Measurements from ENCODE around the gene ZBTB7A. TPM values are rescaled to one million over a fixed set of nuclear protein-coding genes. Genes with fewer than 3 reads are reported as not detected.

The ZBTB7A gene
- total RNA-seq, 1 experiment from 2014 or later = 7.2 TPM

DNA sequence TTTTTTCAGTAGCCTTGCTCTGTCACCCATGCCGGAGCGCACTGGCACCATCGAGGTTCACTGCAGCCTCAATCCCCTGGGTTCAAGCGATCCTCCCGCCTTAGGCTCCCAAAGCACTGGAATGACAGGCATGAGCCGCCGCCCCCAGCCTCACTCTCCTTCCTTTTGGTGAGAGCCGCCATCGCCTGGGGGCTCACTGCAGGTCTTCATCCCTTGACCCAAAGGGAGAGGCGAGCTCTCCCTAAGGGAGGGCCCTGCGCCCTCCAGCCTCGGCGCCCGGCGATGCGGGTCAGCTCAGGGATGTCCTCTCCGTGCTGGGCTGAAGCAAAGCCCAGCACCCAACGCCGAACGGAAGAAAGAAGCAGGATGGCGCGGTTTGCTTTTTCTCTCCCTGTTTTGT lies 23.2 kb upstream of the ZBTB7A start:
- DNase-seq = no peak
- Histone ChIP-seq H3K79me2 (ENCODE audit: low read length) (no peaks in the 10 kb centered on the region), H3K27ac (ENCODE audit: low read length) (no peak overlapping the region), H3K4me3 (ENCODE audit: low read length) (no peak overlapping the region), H4K20me1 (ENCODE audit: insufficient read depth, low read depth, low read length) (no peaks in the 10 kb centered on the region), H3K36me3 (ENCODE audit: insufficient read depth, low read length) (no peaks in the 10 kb centered on the region), H3K9me2 (replicated peaks; ENCODE audit: insufficient read depth, low read length) (no peaks in the 10 kb centered on the region), H3K4me2 (ENCODE audit: low read depth, low read length, poor library complexity, severe bottlenecking) (no peak overlapping the region), H3K27me3 (ENCODE audit: low read length) (no peaks in the 10 kb centered on the region), H3K9ac (ENCODE audit: low read length) (no peak overlapping the region), H3K4me1 (ENCODE audit: low read length) (no peaks in the 10 kb centered on the region), H3K9me3 (ENCODE audit: low read length) (no peaks in the 10 kb centered on the region), H2AFZ (ENCODE audit: low read length) (no peak overlapping the region)

DNA sequence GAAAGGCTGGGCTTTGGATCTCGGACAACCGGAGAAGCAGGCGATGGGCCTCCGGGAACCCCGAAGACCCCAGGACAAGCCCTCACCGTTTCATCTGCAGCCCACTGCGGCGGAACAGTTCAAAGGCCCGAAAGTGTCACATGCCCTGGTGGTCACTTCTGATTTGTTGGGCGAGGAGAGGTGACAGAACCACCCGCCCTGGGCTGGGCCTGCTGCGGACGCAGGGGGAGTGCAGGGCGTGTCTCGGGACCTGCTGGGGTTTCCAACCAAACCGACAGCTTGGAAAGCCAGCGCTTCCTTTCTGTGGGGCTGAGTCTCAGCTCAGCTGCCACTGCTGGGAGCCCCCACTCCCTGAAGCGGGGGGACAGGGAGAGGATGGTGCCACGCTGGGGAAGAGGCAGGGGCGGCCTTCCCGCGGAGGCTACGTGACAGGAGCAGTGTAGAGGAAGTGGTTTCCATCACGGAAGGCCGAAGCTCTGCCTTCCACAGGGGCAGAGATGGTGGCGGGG lies 22.8 kb upstream of the ZBTB7A start:
- no peaks in the 10 kb centered on the region for H4K20me1 ChIP-seq (ENCODE audit: insufficient read depth, low read depth, low read length)
- DNase-seq = no peak
- H3K9ac ChIP-seq (ENCODE audit: low read length) = no peak overlapping the region
- H2AFZ ChIP-seq (ENCODE audit: low read length) = no peak overlapping the region
- H3K4me3 ChIP-seq (ENCODE audit: low read length) = no peak overlapping the region
- no peak overlapping the region for H3K4me2 ChIP-seq (ENCODE audit: low read depth, low read length, poor library complexity, severe bottlenecking)
- H3K9me2 ChIP-seq (replicated peaks; ENCODE audit: insufficient read depth, low read length) = no peaks in the 10 kb centered on the region
- H3K36me3 ChIP-seq (ENCODE audit: insufficient read depth, low read length) = no peaks in the 10 kb centered on the region
- no peaks in the 10 kb centered on the region for H3K4me1 ChIP-seq (ENCODE audit: low read length)
- H3K9me3 ChIP-seq (ENCODE audit: low read length) = no peaks in the 10 kb centered on the region
- H3K27ac ChIP-seq (ENCODE audit: low read length) = no peak overlapping the region
- no peaks in the 10 kb centered on the region for H3K79me2 ChIP-seq (ENCODE audit: low read length)
- no peaks in the 10 kb centered on the region for H3K27me3 ChIP-seq (ENCODE audit: low read length)

DNA sequence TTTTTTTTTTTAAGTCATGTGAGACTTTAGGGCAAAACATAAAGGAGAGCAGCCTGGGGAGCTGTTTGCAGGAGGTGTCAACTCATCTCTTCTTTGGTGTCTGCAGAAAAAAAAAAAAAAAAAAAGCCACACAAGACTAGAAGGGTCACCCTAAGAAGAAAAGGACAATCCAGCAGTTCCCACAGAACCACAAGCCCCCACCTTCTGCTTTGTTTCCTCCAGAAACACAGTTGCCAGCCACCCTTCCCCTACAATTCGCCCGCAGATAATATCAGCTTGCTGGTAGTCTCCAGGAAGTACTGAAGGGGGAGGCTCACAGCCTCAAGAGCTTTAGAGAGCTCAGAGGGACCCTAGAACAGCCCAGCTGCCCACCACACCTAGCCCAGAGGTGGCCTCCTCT lies 22.3 kb upstream of the ZBTB7A start:
- DNase-seq = no peak
- no peaks in the 10 kb centered on the region for H3K36me3 ChIP-seq (ENCODE audit: insufficient read depth, low read length)
- no peak overlapping the region for H3K27ac ChIP-seq (ENCODE audit: low read length)
- no peaks in the 10 kb centered on the region for H3K9me2 ChIP-seq (replicated peaks; ENCODE audit: insufficient read depth, low read length)
- no peak overlapping the region for H2AFZ ChIP-seq (ENCODE audit: low read length)
- no peaks in the 10 kb centered on the region for H3K27me3 ChIP-seq (ENCODE audit: low read length)
- no peaks in the 10 kb centered on the region for H3K9me3 ChIP-seq (ENCODE audit: low read length)
- H3K9ac ChIP-seq (ENCODE audit: low read length) = no peak overlapping the region
- no peak overlapping the region for H3K4me2 ChIP-seq (ENCODE audit: low read depth, low read length, poor library complexity, severe bottlenecking)
- H3K4me3 ChIP-seq (ENCODE audit: low read length) = no peak overlapping the region
- no peaks in the 10 kb centered on the region for H3K79me2 ChIP-seq (ENCODE audit: low read length)
- no peaks in the 10 kb centered on the region for H3K4me1 ChIP-seq (ENCODE audit: low read length)
- no peaks in the 10 kb centered on the region for H4K20me1 ChIP-seq (ENCODE audit: insufficient read depth, low read depth, low read length)

DNA sequence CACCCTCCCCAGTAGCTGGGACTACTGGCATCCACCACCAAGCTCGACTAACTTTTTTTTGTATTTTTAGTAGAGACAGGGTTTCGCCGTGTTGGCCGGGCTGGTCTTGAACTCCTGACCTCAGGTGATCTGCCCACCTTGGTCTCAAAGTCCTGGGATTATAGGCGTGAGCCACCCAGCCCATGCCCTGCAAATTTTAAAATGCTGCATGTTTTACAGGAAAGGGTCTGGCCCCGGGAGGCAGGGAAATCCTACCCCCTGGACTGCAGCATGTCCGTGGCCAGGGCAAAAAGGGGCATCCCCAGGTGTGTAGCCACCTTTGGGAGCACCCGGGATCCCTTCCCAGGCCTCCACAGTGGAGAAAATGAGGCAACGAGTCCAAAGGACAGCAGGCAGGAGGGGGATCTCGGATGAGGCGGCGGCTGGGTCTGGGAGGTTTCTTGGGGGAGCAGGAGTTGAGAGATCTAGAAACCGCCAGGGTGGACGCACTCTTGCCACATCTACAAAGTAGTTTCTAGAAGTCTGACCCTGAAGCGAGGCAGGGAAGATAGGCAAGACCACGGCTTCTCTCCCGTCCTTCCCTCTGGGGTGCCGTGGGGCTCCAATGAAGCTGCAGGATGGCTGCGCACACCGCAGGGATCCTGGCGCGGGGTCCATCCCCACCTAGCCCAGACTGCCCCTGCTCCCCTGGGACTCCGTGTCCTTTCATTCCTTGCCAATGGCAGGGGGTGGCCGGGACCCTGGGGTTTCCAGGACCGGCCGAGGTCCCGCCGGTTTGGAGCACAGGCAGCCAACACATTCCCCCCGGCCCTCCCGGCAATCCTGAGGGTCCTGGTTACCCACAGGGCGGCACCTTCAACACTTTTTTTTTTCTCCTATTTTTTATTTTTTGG lies 21.3 kb upstream of the ZBTB7A start:
- Histone ChIP-seq H3K4me3 (ENCODE audit: low read length) (no peak overlapping the region), H2AFZ (ENCODE audit: low read length) (no peak overlapping the region), H4K20me1 (ENCODE audit: insufficient read depth, low read depth, low read length) (no peaks in the 10 kb centered on the region), H3K4me2 (ENCODE audit: low read depth, low read length, poor library complexity, severe bottlenecking) (no peak overlapping the region), H3K4me1 (ENCODE audit: low read length) (no peaks in the 10 kb centered on the region), H3K9ac (ENCODE audit: low read length) (no peak overlapping the region), H3K27me3 (ENCODE audit: low read length) (no peaks in the 10 kb centered on the region), H3K36me3 (ENCODE audit: insufficient read depth, low read length) (no peaks in the 10 kb centered on the region), H3K27ac (ENCODE audit: low read length) (no peak overlapping the region), H3K79me2 (ENCODE audit: low read length) (no peaks in the 10 kb centered on the region), H3K9me2 (replicated peaks; ENCODE audit: insufficient read depth, low read length) (no peaks in the 10 kb centered on the region), H3K9me3 (ENCODE audit: low read length) (no peaks in the 10 kb centered on the region)
- DNase-seq = no peak

GRCh38 chr19:4086411-4086867 lies 19.7 kb upstream of the ZBTB7A start:
- H3K9me3 ChIP-seq (ENCODE audit: low read length) = no peaks in the 10 kb centered on the region

GRCh38 chr19:4084547-4084877 lies 17.8 kb upstream of the ZBTB7A start:
- Histone ChIP-seq H3K4me2 (ENCODE audit: low read depth, low read length, poor library complexity, severe bottlenecking) (no peak overlapping the region), H3K4me3 (ENCODE audit: low read length) (no peak overlapping the region), H4K20me1 (ENCODE audit: insufficient read depth, low read depth, low read length) (no peaks in the 10 kb centered on the region), H3K27me3 (ENCODE audit: low read length) (no peaks in the 10 kb centered on the region), H3K79me2 (ENCODE audit: low read length) (no peaks in the 10 kb centered on the region), H3K9me2 (replicated peaks; ENCODE audit: insufficient read depth, low read length) (no peaks in the 10 kb centered on the region), H3K9me3 (ENCODE audit: low read length) (no peaks in the 10 kb centered on the region), H3K36me3 (ENCODE audit: insufficient read depth, low read length) (no peaks in the 10 kb centered on the region), H3K27ac (ENCODE audit: low read length) (no peak overlapping the region), H2AFZ (ENCODE audit: low read length) (no peak overlapping the region), H3K9ac (ENCODE audit: low read length) (no peak overlapping the region), H3K4me1 (ENCODE audit: low read length) (no peaks in the 10 kb centered on the region)
- no peak for DNase-seq

More at GRCh38 chr19:4086411-4086867, 19.7 kb upstream of the ZBTB7A start:
- H3K4me1 ChIP-seq (ENCODE audit: low read length) = no peaks in the 10 kb centered on the region
- no peaks in the 10 kb centered on the region for H3K36me3 ChIP-seq (ENCODE audit: insufficient read depth, low read length)
- no peaks in the 10 kb centered on the region for H3K9me2 ChIP-seq (replicated peaks; ENCODE audit: insufficient read depth, low read length)
- H3K27ac ChIP-seq (ENCODE audit: low read length) = no peak overlapping the region
- H3K4me2 ChIP-seq (ENCODE audit: low read depth, low read length, poor library complexity, severe bottlenecking) = no peak overlapping the region
- no peaks in the 10 kb centered on the region for H3K27me3 ChIP-seq (ENCODE audit: low read length)
- H2AFZ ChIP-seq (ENCODE audit: low read length) = no peak overlapping the region
- H3K79me2 ChIP-seq (ENCODE audit: low read length) = no peaks in the 10 kb centered on the region
- no peak overlapping the region for H3K4me3 ChIP-seq (ENCODE audit: low read length)
- no peaks in the 10 kb centered on the region for H4K20me1 ChIP-seq (ENCODE audit: insufficient read depth, low read depth, low read length)
- no peak for DNase-seq
- H3K9ac ChIP-seq (ENCODE audit: low read length) = no peak overlapping the region

DNA sequence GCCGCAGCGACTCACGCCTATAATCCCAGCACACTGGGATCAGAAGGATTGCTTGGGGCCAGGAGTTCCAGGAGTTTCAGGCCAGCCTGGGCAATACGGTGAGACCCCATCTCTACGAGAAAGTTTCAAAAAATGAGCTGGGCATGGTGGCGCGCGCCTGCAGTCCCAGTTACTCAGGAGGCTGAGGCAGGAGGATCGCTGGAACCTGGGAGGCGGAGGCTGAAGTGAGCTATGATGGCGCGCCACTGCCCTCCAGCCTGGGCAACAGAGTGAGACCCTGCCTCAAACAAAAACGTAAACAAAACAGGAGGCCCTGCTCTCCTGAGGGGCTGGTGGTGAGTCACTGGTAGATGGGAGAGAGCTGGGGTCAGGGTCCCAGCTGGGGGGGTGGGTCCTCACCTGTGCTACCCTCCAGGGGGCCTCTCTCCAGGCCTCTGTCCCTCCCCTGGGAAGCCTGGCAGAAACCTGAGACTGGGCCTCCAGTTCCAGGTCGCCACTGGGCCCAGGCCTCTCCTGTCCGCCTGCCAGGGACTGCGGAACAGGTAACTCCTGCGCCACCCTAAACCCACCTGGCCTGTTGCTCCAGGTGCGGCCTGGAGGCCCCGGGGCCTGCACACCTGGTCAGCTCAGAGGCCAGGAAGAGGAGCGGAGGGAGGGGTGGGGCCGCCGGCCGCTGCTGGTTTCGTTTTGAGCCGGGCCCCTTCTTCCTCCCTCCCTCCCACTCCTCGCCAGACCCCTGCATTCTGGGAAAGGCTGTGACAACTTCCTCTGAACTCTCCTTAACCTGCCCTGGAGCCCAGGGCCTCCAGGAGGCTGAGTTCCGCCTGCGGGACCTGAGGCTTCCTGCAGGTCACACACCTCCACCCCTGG lies 17.2 kb upstream of the ZBTB7A start:
- H3K27me3 ChIP-seq (ENCODE audit: low read length) = no peaks in the 10 kb centered on the region
- no peak for DNase-seq
- no peaks in the 10 kb centered on the region for H4K20me1 ChIP-seq (ENCODE audit: insufficient read depth, low read depth, low read length)
- no peaks in the 10 kb centered on the region for H3K79me2 ChIP-seq (ENCODE audit: low read length)
- H3K4me1 ChIP-seq (ENCODE audit: low read length) = no peaks in the 10 kb centered on the region
- no peak overlapping the region for H3K9ac ChIP-seq (ENCODE audit: low read length)
- no peak overlapping the region for H2AFZ ChIP-seq (ENCODE audit: low read length)
- no peak overlapping the region for H3K4me2 ChIP-seq (ENCODE audit: low read depth, low read length, poor library complexity, severe bottlenecking)
- H3K9me2 ChIP-seq (replicated peaks; ENCODE audit: insufficient read depth, low read length) = no peaks in the 10 kb centered on the region
- H3K4me3 ChIP-seq (ENCODE audit: low read length) = no peak overlapping the region
- H3K9me3 ChIP-seq (ENCODE audit: low read length) = no peaks in the 10 kb centered on the region
- no peaks in the 10 kb centered on the region for H3K36me3 ChIP-seq (ENCODE audit: insufficient read depth, low read length)
- H3K27ac ChIP-seq (ENCODE audit: low read length) = no peak overlapping the region

DNA sequence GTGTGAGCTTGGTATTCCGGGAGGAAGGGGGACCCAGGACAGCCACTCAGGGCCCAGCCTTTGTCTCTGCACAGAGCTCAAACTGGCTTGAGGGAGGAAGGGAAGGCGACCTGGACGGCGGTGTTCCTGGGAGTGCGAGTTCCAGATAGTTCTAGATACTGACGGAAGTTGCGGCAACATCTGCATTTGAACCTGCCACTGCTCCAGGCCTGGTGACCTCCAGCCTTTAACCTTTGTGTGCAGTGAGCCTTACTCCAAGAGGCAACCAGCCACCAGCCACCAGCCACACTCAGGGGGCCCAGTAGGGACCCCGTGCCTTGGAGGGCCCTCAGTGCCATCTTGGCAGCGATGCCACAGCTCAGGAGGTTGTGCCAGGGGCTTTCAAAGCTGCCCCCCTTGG lies 15.5 kb upstream of the ZBTB7A start:
- H3K27me3 ChIP-seq (ENCODE audit: low read length) = no peaks in the 10 kb centered on the region
- no peaks in the 10 kb centered on the region for H3K79me2 ChIP-seq (ENCODE audit: low read length)
- no peak overlapping the region for H3K4me2 ChIP-seq (ENCODE audit: low read depth, low read length, poor library complexity, severe bottlenecking)
- H3K4me3 ChIP-seq (ENCODE audit: low read length) = no peak overlapping the region
- H3K4me1 ChIP-seq (ENCODE audit: low read length) = peaks cover 16% of the 10 kb centered on the region
- DNase-seq = no peak
- H3K9me2 ChIP-seq (replicated peaks; ENCODE audit: insufficient read depth, low read length) = no peaks in the 10 kb centered on the region
- H3K9me3 ChIP-seq (ENCODE audit: low read length) = no peaks in the 10 kb centered on the region
- no peak overlapping the region for H2AFZ ChIP-seq (ENCODE audit: low read length)
- H3K36me3 ChIP-seq (ENCODE audit: insufficient read depth, low read length) = no peaks in the 10 kb centered on the region
- no peaks in the 10 kb centered on the region for H4K20me1 ChIP-seq (ENCODE audit: insufficient read depth, low read depth, low read length)
- no peak overlapping the region for H3K27ac ChIP-seq (ENCODE audit: low read length)
- H3K9ac ChIP-seq (ENCODE audit: low read length) = no peak overlapping the region

Measured in Karpas-422 (cell line).